HepG2 (cell line): Measurements from ENCODE around the gene UQCRFS1. TPM values are rescaled to one million over a fixed set of nuclear protein-coding genes. Genes with fewer than 3 reads are reported as not detected.

ENCODE experiments used
- ATAC-seq: fragments of 200-7000 bp; cut with Tn5 transposase; 3 replicates; pipeline ENCODE4 v1.9.1; 2020; ENCODE audit warnings: mild to moderate bottlenecking, moderate library complexity
- BruUV-seq: library from RNA; stranded (reverse); fragments of 400-500 nt; replicated peaks from 2 replicates; lab custom pipeline; 2021; lab: Mats Ljungman, UMichigan
- CTCF ChIA-PET: fragments of 300-600 bp; formaldehyde crosslinking; extraction: SDS; loops from one replicate; lab custom pipeline; 2021; ENCODE audit warnings: low total read pairs, inconsistent platforms, low intra/inter-chr PET ratio; lab: Yijun Ruan, JAX
- POLR2A ChIA-PET: fragments of 350-600 bp; sonication (Branson Sonifier 250); formaldehyde crosslinking; loops from one replicate; lab custom pipeline; 2020; ENCODE audit warnings: antibody characterized with exemption, inconsistent platforms; lab: Yijun Ruan, JAX
- DNase-seq: peaks from one replicate; pipeline ENCODE4 v3.0.0-alpha.2; 2015; ENCODE audit warnings: low spot score
- FAIRE-seq: peaks from 3 replicates; lab custom pipeline; 2011; peaks lifted over from hg19 to GRCh38; lab: Jason Lieb, UNC
- H2AFZ ChIP-seq: one replicate; pipeline ENCODE4 v1.6.1; 2011; ENCODE audit warnings: low read length, inconsistent platforms
- H3K27ac ChIP-seq: fragments of 300-600 bp; 3 replicates; pipeline ENCODE4 v1.8.0; 2011; ENCODE audit warnings: mixed run types, mild to moderate bottlenecking, mixed read lengths, low read length, inconsistent platforms; ENCODE audit not compliant: insufficient read depth; ENCODE audit errors: extremely low read length
- H3K27me3 ChIP-seq, 2 experiments: fragments of 200-600 bp in 1 of 2; 2 replicates in 1 of 2; 3 replicates in 1 of 2; pipeline versions ENCODE4 v1.6.0 to v1.8.0; 2011; ENCODE audit warnings: low read length in 2 of 2, mild to moderate bottlenecking in 2 of 2, moderate library complexity in 2 of 2, inconsistent platforms in 1 of 2; ENCODE audit not compliant: insufficient read depth in 2 of 2, control insufficient read depth in 1 of 2
- H3K36me3 ChIP-seq, 2 experiments: fragments of 200-600 bp in 1 of 2; replicated peaks in 1 of 2; 2 replicates in 1 of 2; 3 replicates in 1 of 2; pipeline versions ENCODE4 v1.5.1 to v1.8.0; 2011; ENCODE audit warnings: low read length in 2 of 2, inconsistent platforms in 1 of 2; ENCODE audit not compliant: insufficient read depth in 2 of 2, control insufficient read depth in 1 of 2
- H3K4me1 ChIP-seq: 2 replicates; pipeline ENCODE4 v1.5.1; 2012; ENCODE audit warnings: low read length, inconsistent platforms; ENCODE audit not compliant: insufficient read depth
- H3K4me2 ChIP-seq: 2 replicates; pipeline ENCODE4 v1.6.0; 2011; ENCODE audit warnings: low read depth, low read length, inconsistent platforms
- H3K4me3 ChIP-seq, 3 experiments: fragments of 200-600 bp in 1 of 3; sonication (generic), shearing (Covaris generic) in 1 of 3; replicated peaks in 1 of 3; 2 replicates each; pipeline ENCODE4 v1.5.1; 2011 to 2016; ENCODE audit warnings: low read length in 3 of 3, inconsistent platforms in 2 of 3, low read depth in 2 of 3, mild to moderate bottlenecking in 2 of 3, control low read depth in 1 of 3, mixed read lengths in 1 of 3; ENCODE audit not compliant: insufficient read depth in 1 of 3
- H3K79me2 ChIP-seq: one replicate; pipeline ENCODE4 v1.6.1; 2011; ENCODE audit warnings: low read length, inconsistent platforms; ENCODE audit not compliant: insufficient read depth
- H3K9ac ChIP-seq: 2 replicates; pipeline ENCODE4 v1.6.0; 2011; ENCODE audit warnings: mild to moderate bottlenecking, low read depth, low read length, inconsistent platforms; ENCODE audit not compliant: insufficient read depth
- H3K9me3 ChIP-seq: 2 replicates; pipeline ENCODE4 v1.5.1; 2012; ENCODE audit warnings: mild to moderate bottlenecking, low read length
- H4K20me1 ChIP-seq: 2 replicates; pipeline ENCODE4 v1.6.0; 2011; ENCODE audit warnings: inconsistent platforms, mild to moderate bottlenecking, low read length, moderate library complexity; ENCODE audit not compliant: insufficient read depth
- AFF4 ChIP-seq: sonication (generic); formaldehyde crosslinking; IDR thresholded peaks from 2 replicates; pipeline ENCODE4 v1.4.0; 2020; ENCODE audit warnings: missing genetic modification reagents
- DNMT3B ChIP-seq: conservative IDR thresholded peaks from 2 replicates; pipeline ENCODE4 v1.6.1; 2016; ENCODE audit warnings: missing biosample characterization, control low read depth
- ERF ChIP-seq: IDR thresholded peaks from 2 replicates; pipeline ENCODE4 v1.6.1; 2018; ENCODE audit warnings: missing biosample characterization, missing genetic modification reagents
- GZF1 ChIP-seq: sonication (generic); formaldehyde crosslinking; IDR thresholded peaks from 2 replicates; pipeline ENCODE4 v1.5.1; 2020; ENCODE audit warnings: mild to moderate bottlenecking, missing genetic modification reagents
- PAXIP1 ChIP-seq: sonication (generic); formaldehyde crosslinking; conservative IDR thresholded peaks from 2 replicates; pipeline ENCODE4 v1.4.0; 2020; ENCODE audit warnings: mild to moderate bottlenecking, missing genetic modification reagents, moderate library complexity
- TBL1XR1 ChIP-seq: fragments of 150-350 bp; IDR thresholded peaks from 2 replicates; pipeline ENCODE4 v1.6.1; 2014; ENCODE audit warnings: borderline replicate concordance, low read length; ENCODE audit not compliant: partially characterized antibody
- TEAD2 ChIP-seq: sonication (generic); formaldehyde crosslinking; IDR thresholded peaks from 2 replicates; pipeline ENCODE4 v1.9.0; 2021; ENCODE audit warnings: missing genetic modification reagents
- TRAFD1 ChIP-seq: sonication (generic); formaldehyde crosslinking; IDR thresholded peaks from 2 replicates; pipeline ENCODE4 v1.5.1; 2020; ENCODE audit warnings: missing genetic modification reagents, mild to moderate bottlenecking, borderline replicate concordance
- YEATS4 ChIP-seq: sonication (generic); formaldehyde crosslinking; IDR thresholded peaks from 2 replicates; pipeline ENCODE4 v1.4.0; 2020; ENCODE audit warnings: missing genetic modification reagents, borderline replicate concordance
- ZNF280D ChIP-seq: sonication (generic); formaldehyde crosslinking; IDR thresholded peaks from 2 replicates; pipeline ENCODE4 v1.5.1; 2020; ENCODE audit warnings: mild to moderate bottlenecking, missing genetic modification reagents
- ZNF547 ChIP-seq: sonication (generic); formaldehyde crosslinking; IDR thresholded peaks from 2 replicates; pipeline ENCODE4 v1.5.1; 2020; ENCODE audit warnings: mild to moderate bottlenecking, missing genetic modification reagents
- ZNF652 ChIP-seq: IDR thresholded peaks from 2 replicates; pipeline ENCODE4 v1.6.1; 2016; ENCODE audit warnings: low read depth, borderline replicate concordance
- ZNF674 ChIP-seq: sonication (generic); formaldehyde crosslinking; IDR thresholded peaks from 2 replicates; pipeline ENCODE4 v1.5.0; 2020; ENCODE audit warnings: low read depth, mild to moderate bottlenecking, missing genetic modification reagents
- WGBS: methylation state at CpG from one replicate; pipeline ENCODE4 v1.1.6; 2017; ENCODE audit warnings: low lambda C conversion rate; 5-methylcytosine and 5-hydroxymethylcytosine counted together
- in situ Hi-C: cut with HindIII; loops from 2 replicates; pipeline ENCODE4 v1.10.0; 2017; ENCODE audit warnings: low pct_unique_long_range_greater_than_20kb; ENCODE audit not compliant: extremely low pct_ligation_motif_present
- intact Hi-C: fragments of 100-400 bp; cut with micrococcal nuclease; formaldehyde crosslinking; loops from one replicate; pipeline ENCODE4 v1.10.0; 2022; ENCODE audit not compliant: unreplicated experiment
- polyA plus RNA-seq, 8 experiments: library from polyadenylated mRNA; depleted of rRNA in 3 of 8; stranded (reverse) in 7 of 8; unstranded in 1 of 8; fragments of >200 nt; fragmentation: Illumina TruSeq in 4 of 8; extraction: Trizol in 4 of 8; gene quantifications; 2 replicates each; pipeline versions ENCODE4 v1.2.1 to v1.2.3, GENCODE V29; 2011 to 2016; ENCODE audit warnings: low read depth in 4 of 8, missing spikeins in 1 of 8, mixed read lengths in 1 of 8; ENCODE audit not compliant: insufficient read depth in 1 of 8
- total RNA-seq, 5 experiments: library from RNA; depleted of rRNA; stranded (reverse); fragments of >200 nt; fragmentation: Illumina TruSeq; extraction: Trizol; gene quantifications; 2 replicates each; pipeline ENCODE4 v1.2.3, GENCODE V29; 2016; ENCODE audit warnings: low read depth in 1 of 5

UQCRFS1 gene
- total and polyA plus RNA-seq, 2 of the 13 experiments (the other 11 are each of a cell fraction or from before 2014, with no cell fraction given): 49.5 to 51.1 TPM

GRCh38 chr19:29185427-29185826 is 27.5 kb downstream of the UQCRFS1 start:
- FAIRE-seq (no peak), DNase-seq (no peak), ATAC-seq (no peak)
- no peaks in the 10 kb centered on the region for H3K27me3 ChIP-seq
- no peaks in the 10 kb centered on the region for H4K20me1 ChIP-seq
- H3K9ac ChIP-seq: no peak overlapping the region
- in situ Hi-C loops (no loop called here), intact Hi-C loops (no loop called here)
- H3K79me2 ChIP-seq: no peaks in the 10 kb centered on the region
- no peak overlapping the region for H3K4me2 ChIP-seq
- H3K9me3 ChIP-seq: no peaks in the 10 kb centered on the region
- CTCF ChIA-PET: no interaction called here
- 8% methylated on average over 6 of the region's 6 CpGs for WGBS
- no peak overlapping the region for H3K27ac ChIP-seq
- H3K4me3 ChIP-seq: no peak overlapping the region
- no peaks in the 10 kb centered on the region for H3K36me3 ChIP-seq
- POLR2A ChIA-PET: no interaction called here
- no TSS peak for BruUV-seq
- no peaks in the 10 kb centered on the region for H3K4me1 ChIP-seq
- no peak overlapping the region for H2AFZ ChIP-seq
- no peak for TF ChIP-seq ZNF652 (CRISPR knock-in tag)
- TF ChIP-seq TRAFD1 (CRISPR knock-in tag): no peak
- no peak for TF ChIP-seq ZNF547 (CRISPR knock-in tag)
- TF ChIP-seq ZNF280D (CRISPR knock-in tag): no peak
- no peak for TF ChIP-seq TEAD2 (CRISPR knock-in tag)
- TF ChIP-seq YEATS4: no peak
- no peak for TF ChIP-seq PAXIP1
- no peak for TF ChIP-seq DNMT3B (CRISPR knock-in tag)
- TF ChIP-seq TBL1XR1: no peak
- no peak for TF ChIP-seq AFF4
- TF ChIP-seq ZNF674 (CRISPR knock-in tag): no peak
- TF ChIP-seq ERF (CRISPR knock-in tag): no peak
- TF ChIP-seq GZF1 (CRISPR knock-in tag): no peak
